DMS53 treated with DMSO at 0.1 percent for 48 hours (cell line): ENCODE measurements around the gene FAM193A.
"Not testable (repeated sequence)": the region's sequence is repeated elsewhere in the genome, so short reads cannot be mapped to it uniquely, and the experiment has no call there.

Experiments
- DNase-seq: peaks from one replicate; lab custom pipeline; 2025; ENCODE audit not compliant: unreplicated experiment; lab: John Stamatoyannopoulos, UW

FAM193A gene

GRCh38 chr4:2767046-2767704 lies 230.7 kb downstream of the FAM193A start:
- DNase-seq: no peak

GRCh38 chr4:2767705-2768074 lies 231.2 kb downstream of the FAM193A start:
- DNase-seq: no peak

- DNase-seq: no peak
Observed at GRCh38 chr4:2768124-2768523, 231.7 kb downstream of the FAM193A start.

GRCh38 chr4:2768921-2769336 lies 232.5 kb downstream of the FAM193A start:
- no peak for DNase-seq

- DNase-seq: no peak
Observed at GRCh38 chr4:2771264-2771663, 234.8 kb downstream of the FAM193A start.

GRCh38 chr4:2780643-2781042 lies 244.2 kb downstream of the FAM193A start:
- not testable (repeated sequence) for DNase-seq

GRCh38 chr4:2781911-2782310 lies 245.5 kb downstream of the FAM193A start:
- no peak for DNase-seq
